GM19238 (cell line): ENCODE data around the gene ADRA2A.

Source experiments
- DNase-seq: peaks from one replicate; pipeline ENCODE4 v3.0.0; 2011; ENCODE audit warnings: low spot score; ENCODE audit not compliant: insufficient read length

Gene ADRA2A

GRCh38 chr10:111109501-111110242 lies 32.8 kb downstream of the ADRA2A start:
- no peak for DNase-seq

GRCh38 chr10:111110771-111111170 lies 33.9 kb downstream of the ADRA2A start:
- DNase-seq: no peak

GRCh38 chr10:111112333-111112732 lies 35.5 kb downstream of the ADRA2A start:
- DNase-seq: no peak

- DNase-seq: no peak
Measured at GRCh38 chr10:111113238-111113960, 36.6 kb downstream of the ADRA2A start.

- DNase-seq: no peak
Measured at GRCh38 chr10:111113961-111114757, 37.3 kb downstream of the ADRA2A start.

- DNase-seq: no peak
Measured at GRCh38 chr10:111114758-111115500, 38.1 kb downstream of the ADRA2A start.

GRCh38 chr10:111116211-111116610 lies 39.4 kb downstream of the ADRA2A start:
- no peak for DNase-seq

GRCh38 chr10:111116762-111117445 lies 40.1 kb downstream of the ADRA2A start:
- DNase-seq: no peak

- DNase-seq: no peak
Measured at GRCh38 chr10:111117528-111118277, 40.9 kb downstream of the ADRA2A start.

GRCh38 chr10:111118758-111119157 lies 41.9 kb downstream of the ADRA2A start:
- DNase-seq: no peak

- no peak for DNase-seq
Measured at GRCh38 chr10:111119637-111120036, 42.8 kb downstream of the ADRA2A start.

- DNase-seq: no peak
Measured at GRCh38 chr10:111122127-111122526, 45.3 kb downstream of the ADRA2A start.

GRCh38 chr10:111123883-111124282 lies 47.1 kb downstream of the ADRA2A start:
- no peak for DNase-seq

- no peak for DNase-seq
Measured at GRCh38 chr10:111125102-111125501, 48.3 kb downstream of the ADRA2A start.

- DNase-seq: no peak
Measured at GRCh38 chr10:111126077-111126476, 49.2 kb downstream of the ADRA2A start.

- no peak for DNase-seq
Measured at GRCh38 chr10:111127081-111127848, 50.4 kb downstream of the ADRA2A start.

- DNase-seq: no peak
Measured at GRCh38 chr10:111128331-111129180, 51.7 kb downstream of the ADRA2A start.

GRCh38 chr10:111129363-111129762 lies 52.5 kb downstream of the ADRA2A start:
- DNase-seq: no peak
